ENCODE results near the gene PHLDB1. TPM values are rescaled to one million over a fixed set of nuclear protein-coding genes. Genes with fewer than 3 reads are reported as not detected.

PHLDB1 gene
- total RNA-seq, 4 donors from 2014 or later: 53.5 to 517 (median 287) TPM

DNA sequence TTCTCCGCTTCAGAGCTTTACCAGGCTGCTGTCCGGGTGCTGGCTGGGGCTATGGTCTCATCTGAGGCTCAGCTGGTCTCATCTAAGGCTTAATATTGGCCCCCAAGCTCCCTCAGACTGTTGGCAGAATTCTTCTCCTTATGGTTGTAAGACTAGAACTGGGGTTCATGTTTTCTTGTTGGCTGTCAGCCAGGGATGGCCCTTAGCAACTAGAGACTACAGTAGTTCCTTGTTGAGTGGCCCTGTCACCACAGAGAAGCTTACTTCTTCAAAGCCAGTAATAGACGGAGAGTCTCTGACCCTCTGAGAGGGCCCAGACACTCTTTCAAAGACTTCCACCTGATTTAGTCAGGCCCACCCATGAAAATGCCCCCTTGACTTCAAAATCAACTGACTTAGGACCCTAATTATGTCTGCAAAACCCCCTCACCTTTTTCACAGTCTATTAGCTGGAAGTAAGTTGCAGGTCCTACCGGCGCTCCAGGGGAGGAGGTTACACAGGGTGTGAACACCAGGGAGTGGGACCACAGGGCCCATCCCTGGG is 96.2 kb downstream of the PHLDB1 start:
- no peak for DNase-seq
- no peaks in the 10 kb centered on the region for H3K36me3 ChIP-seq
- no peaks in the 10 kb centered on the region for H3K27me3 ChIP-seq
- H3K27ac ChIP-seq: no peak overlapping the region
- no peak overlapping the region for H3K4me3 ChIP-seq
- TF ChIP-seq, protein P1, sequence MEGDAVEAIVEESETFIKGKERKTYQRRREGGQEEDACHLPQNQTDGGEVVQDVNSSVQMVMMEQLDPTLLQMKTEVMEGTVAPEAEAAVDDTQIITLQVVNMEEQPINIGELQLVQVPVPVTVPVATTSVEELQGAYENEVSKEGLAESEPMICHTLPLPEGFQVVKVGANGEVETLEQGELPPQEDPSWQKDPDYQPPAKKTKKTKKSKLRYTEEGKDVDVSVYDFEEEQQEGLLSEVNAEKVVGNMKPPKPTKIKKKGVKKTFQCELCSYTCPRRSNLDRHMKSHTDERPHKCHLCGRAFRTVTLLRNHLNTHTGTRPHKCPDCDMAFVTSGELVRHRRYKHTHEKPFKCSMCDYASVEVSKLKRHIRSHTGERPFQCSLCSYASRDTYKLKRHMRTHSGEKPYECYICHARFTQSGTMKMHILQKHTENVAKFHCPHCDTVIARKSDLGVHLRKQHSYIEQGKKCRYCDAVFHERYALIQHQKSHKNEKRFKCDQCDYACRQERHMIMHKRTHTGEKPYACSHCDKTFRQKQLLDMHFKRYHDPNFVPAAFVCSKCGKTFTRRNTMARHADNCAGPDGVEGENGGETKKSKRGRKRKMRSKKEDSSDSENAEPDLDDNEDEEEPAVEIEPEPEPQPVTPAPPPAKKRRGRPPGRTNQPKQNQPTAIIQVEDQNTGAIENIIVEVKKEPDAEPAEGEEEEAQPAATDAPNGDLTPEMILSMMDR (IDR thresholded peaks at IDR 0.05): no peak
- TF ChIP-seq POLR2A (IDR thresholded peaks at IDR 0.05): no peak
- no peaks in the 10 kb centered on the region for H3K9me3 ChIP-seq
- intact Hi-C loops (cut with DNase I; ENCODE audit: low total_unique reads): no loop called here
- H3K4me1 ChIP-seq: no peaks in the 10 kb centered on the region

DNA sequence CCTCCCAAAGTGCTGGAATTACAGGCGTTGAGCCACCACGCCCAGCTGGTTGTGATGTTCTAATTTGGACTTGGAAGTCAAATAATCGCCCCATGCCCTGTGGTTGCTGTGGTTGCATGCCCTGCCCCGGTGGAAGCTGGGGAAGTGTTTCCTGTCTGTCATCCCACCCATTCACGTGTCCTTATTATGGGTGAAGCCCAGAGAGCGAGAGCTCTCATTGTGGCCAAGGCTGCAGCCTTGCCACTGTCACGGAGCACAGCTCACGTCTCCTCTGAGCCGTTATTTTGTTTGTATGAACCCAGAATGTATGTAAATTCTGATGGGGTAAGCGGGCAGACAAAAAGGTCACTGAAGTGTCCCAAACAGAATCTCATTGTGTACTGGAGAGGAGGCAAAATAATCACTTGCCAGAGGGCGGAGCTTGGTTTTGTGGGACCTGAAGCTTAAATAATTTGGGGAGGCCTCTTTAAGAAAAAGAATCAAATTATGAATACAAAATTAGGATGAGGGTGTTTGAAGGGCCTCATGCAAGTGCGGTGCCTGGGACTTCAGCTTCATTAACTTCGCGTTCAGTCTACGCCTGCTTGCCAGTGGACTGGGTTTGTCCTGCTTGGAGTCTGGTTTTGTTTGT is 97.8 kb downstream of the PHLDB1 start:
- no peak overlapping the region for H3K27ac ChIP-seq
- no peaks in the 10 kb centered on the region for H3K9me3 ChIP-seq
- H3K4me1 ChIP-seq: no peaks in the 10 kb centered on the region
- TF ChIP-seq POLR2A (IDR thresholded peaks at IDR 0.05): no peak
- TF ChIP-seq, protein P1 (IDR thresholded peaks at IDR 0.05): no peak
- H3K4me3 ChIP-seq: no peak overlapping the region
- H3K27me3 ChIP-seq: no peaks in the 10 kb centered on the region
- intact Hi-C loops (cut with DNase I; ENCODE audit: low total_unique reads): no loop called here
- DNase-seq: no peak
- H3K36me3 ChIP-seq: no peaks in the 10 kb centered on the region

DNA sequence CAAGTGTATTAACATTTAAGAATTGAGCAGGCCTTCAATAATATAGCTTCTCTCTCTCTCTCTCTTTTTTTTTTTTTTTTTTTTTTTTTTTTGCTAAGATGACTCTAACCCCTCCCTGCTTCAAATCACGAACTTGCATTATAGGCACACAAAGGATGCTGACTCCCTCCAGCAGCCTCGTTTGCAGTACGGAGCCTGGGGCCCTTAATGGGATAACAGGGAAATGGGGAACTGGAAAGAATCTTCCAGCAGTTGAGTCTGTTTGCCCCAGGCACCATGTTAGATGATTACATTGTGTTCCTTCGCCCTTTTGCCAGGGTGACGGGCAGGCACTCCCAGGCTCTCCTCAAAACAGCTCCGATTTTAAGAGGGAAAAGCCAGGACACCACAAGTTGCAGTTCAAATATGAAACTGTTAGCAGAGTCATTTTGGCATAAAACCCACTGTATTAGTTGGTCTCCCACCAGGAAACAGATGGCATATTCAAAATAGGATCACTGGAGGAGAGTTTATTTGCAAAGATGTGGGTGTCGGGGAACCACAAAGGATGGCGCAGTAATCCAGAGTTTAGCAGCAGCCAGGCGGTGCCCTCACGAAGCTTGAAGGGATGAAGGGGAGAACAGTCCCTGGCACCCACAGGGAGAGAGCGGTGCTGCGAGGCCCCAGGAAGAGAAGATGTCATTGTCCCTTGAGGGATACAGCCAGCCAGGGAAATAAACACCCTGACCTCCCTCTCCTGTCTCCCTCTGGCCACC is 98.6 kb downstream of the PHLDB1 start:
- no peak overlapping the region for H3K4me3 ChIP-seq
- no peaks in the 10 kb centered on the region for H3K36me3 ChIP-seq
- DNase-seq: no peak
- TF ChIP-seq, protein P1 (IDR thresholded peaks at IDR 0.05): no peak
- no peak for TF ChIP-seq POLR2A (IDR thresholded peaks at IDR 0.05)
- no peaks in the 10 kb centered on the region for H3K27me3 ChIP-seq
- intact Hi-C loops (cut with DNase I; ENCODE audit: low total_unique reads): no loop called here
- no peak overlapping the region for H3K27ac ChIP-seq
- no peaks in the 10 kb centered on the region for H3K9me3 ChIP-seq
- no peaks in the 10 kb centered on the region for H3K4me1 ChIP-seq

DNA sequence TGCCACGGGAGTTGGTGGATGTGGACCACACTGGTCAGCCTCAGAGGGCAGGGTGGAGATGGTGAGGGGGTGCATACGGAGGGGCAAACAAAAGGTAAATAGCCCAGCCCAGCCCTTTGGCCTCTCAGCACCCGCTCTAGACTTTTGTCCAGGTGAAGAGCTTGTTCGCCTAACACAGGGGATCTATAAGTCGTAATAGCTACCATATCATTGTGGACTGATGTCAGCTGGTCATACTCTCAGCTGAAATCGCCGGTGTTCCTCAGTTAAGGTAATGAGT is 99.1 kb downstream of the PHLDB1 start:
- no peak overlapping the region for H3K4me3 ChIP-seq
- no peaks in the 10 kb centered on the region for H3K36me3 ChIP-seq
- intact Hi-C loops (cut with DNase I; ENCODE audit: low total_unique reads): no loop called here
- H3K27ac ChIP-seq: no peak overlapping the region
- H3K4me1 ChIP-seq: no peaks in the 10 kb centered on the region
- H3K9me3 ChIP-seq: no peaks in the 10 kb centered on the region
- TF ChIP-seq, protein P1 (IDR thresholded peaks at IDR 0.05): no peak
- no peak for TF ChIP-seq POLR2A (IDR thresholded peaks at IDR 0.05)
- no peaks in the 10 kb centered on the region for H3K27me3 ChIP-seq
- DNase-seq: no peak

Small RNA genes lying within 50 kb of the gene (microRNA-seq; reads per million reads assigned to microRNA genes)
- not detected for gene MIR6716 (ENCODE audit: borderline microRNAs expressed, borderline replicate concordance)

Small RNA genes lying within 50 kb of the gene (small RNA-seq; reads per million reads assigned to genes)
- gene RNU6-1157P: not detected
- not detected for gene RNU6-376P

Other genes starting within 250 kb of the PHLDB1 start
- gene UBE4A, start 248.0 kb upstream of the PHLDB1 start, total RNA-seq: 10 to 100 TPM; 31.0 to 41.2 (median 33.3) TPM
- 100 to 1,000 TPM in 3 of 4 donors, 10 to 100 TPM in 1; 36.4 to 274 (median 152) TPM for gene ATP5MG, start 206.0 kb upstream of the PHLDB1 start, total RNA-seq
- 100 to 1,000 TPM in 1 of 4 donors, 10 to 100 TPM in 3; 41.0 to 142 (median 73.9) TPM for gene KMT2A, start 171.1 kb upstream of the PHLDB1 start, total RNA-seq
- gene TTC36, start 80.1 kb upstream of the PHLDB1 start, total RNA-seq: 1 to 10 TPM in 1 of 4 donors, not detected in 3; 1.8 TPM
- 10 to 100 TPM in 3 of 4 donors, 1 to 10 TPM in 1; 6.1 to 26.8 (median 15.8) TPM for gene TMEM25, start 76.4 kb upstream of the PHLDB1 start, total RNA-seq
- gene IFT46, start 41.7 kb upstream of the PHLDB1 start, total RNA-seq: 10 to 100 TPM; 37.4 to 73.5 (median 58.7) TPM
- 100 to 1,000 TPM in 2 of 4 donors, 10 to 100 TPM in 2; 55.3 to 154 (median 112) TPM for gene ARCN1, start 35.2 kb upstream of the PHLDB1 start, total RNA-seq
- gene TREH, start 72.0 kb downstream of the PHLDB1 start, total RNA-seq: not detected
- gene DDX6, start 183.5 kb downstream of the PHLDB1 start, total RNA-seq: 100 to 1,000 TPM in 2 of 4 donors, 10 to 100 TPM in 2; 63.0 to 295 (median 118) TPM